ENCODE data around the gene ADCYAP1.
"Not testable (repeated sequence)": the region's sequence is repeated elsewhere in the genome, so short reads cannot be mapped to it uniquely, and the experiment has no call there.

Gene ADCYAP1

GRCh38 chr18:867257-867656 lies 37.4 kb upstream of the ADCYAP1 start:
- Histone ChIP-seq H2AFZ (ENCODE audit: low read length) (no peak overlapping the region), H3K27me3 (replicated peaks; ENCODE audit: insufficient read depth, low read length) (no peaks in the 10 kb centered on the region), H3K79me2 (ENCODE audit: low read length) (no peaks in the 10 kb centered on the region), H3K9me2 (replicated peaks; ENCODE audit: insufficient read depth, low read length) (no peaks in the 10 kb centered on the region), H3K4me2 (ENCODE audit: low read depth, low read length) (no peak overlapping the region), H3K9ac (ENCODE audit: low read length) (no peak overlapping the region), H3K4me1 (ENCODE audit: low read length) (no peaks in the 10 kb centered on the region), H3K36me3 (replicated peaks; ENCODE audit: insufficient read depth, low read length) (no peaks in the 10 kb centered on the region), H3K4me3 (ENCODE audit: low read length) (no peak overlapping the region), H3K27ac (ENCODE audit: low read length) (no peak overlapping the region), H3F3A (ENCODE audit: insufficient read depth, low read length) (no peaks in the 10 kb centered on the region), H3K9me3 (replicated peaks; ENCODE audit: insufficient read depth, low read length) (no peaks in the 10 kb centered on the region), H4K20me1 (ENCODE audit: insufficient read depth, low read length) (no peaks in the 10 kb centered on the region)
- no peak for TF ChIP-seq CTCF (IDR thresholded peaks at IDR 0.05; ENCODE audit: low read length)
- no peak for TF ChIP-seq EZH2 (optimal IDR thresholded peaks at IDR 0.05; ENCODE audit: low read depth, low read length)
- no peak for TF ChIP-seq EZH2phosphoT487 (IDR thresholded peaks at IDR 0.05; ENCODE audit: low read length)
- no peak for DNase-seq

- not testable (repeated sequence) for H3K4me1 ChIP-seq (ENCODE audit: low read length); H3K36me3 ChIP-seq (replicated peaks; ENCODE audit: insufficient read depth, low read length); H4K20me1 ChIP-seq (ENCODE audit: insufficient read depth, low read length); DNase-seq; H3K79me2 ChIP-seq (ENCODE audit: low read length); H3F3A ChIP-seq (ENCODE audit: insufficient read depth, low read length); H3K9me2 ChIP-seq (replicated peaks; ENCODE audit: insufficient read depth, low read length); H3K27me3 ChIP-seq (replicated peaks; ENCODE audit: insufficient read depth, low read length); H3K9me3 ChIP-seq (replicated peaks; ENCODE audit: insufficient read depth, low read length)
- peak overlapping the region; percentile 89 for H2AFZ ChIP-seq (ENCODE audit: low read length)
- peak overlapping the region; percentile 57; the same call in 1 of the 2 replicates for H3K27ac ChIP-seq (ENCODE audit: low read length)
- H3K9ac ChIP-seq (ENCODE audit: low read length), result peak overlapping the region; percentile 23; the same call in 1 of the 2 replicates
- peak overlapping the region; percentile 60; the same call in 1 of the 2 replicates for H3K4me2 ChIP-seq (ENCODE audit: low read depth, low read length)
- H3K4me3 ChIP-seq (ENCODE audit: low read length), result peak overlapping the region; percentile 44; the same call in 1 of the 2 replicates
Measured at GRCh38 chr18:873426-873825, 31.2 kb upstream of the ADCYAP1 start.

GRCh38 chr18:875912-876311 lies 28.8 kb upstream of the ADCYAP1 start:
- H3K27me3 ChIP-seq (replicated peaks; ENCODE audit: insufficient read depth, low read length), result no peaks in the 10 kb centered on the region
- H3K79me2 ChIP-seq (ENCODE audit: low read length), result no peaks in the 10 kb centered on the region
- no peak for TF ChIP-seq EZH2phosphoT487 (IDR thresholded peaks at IDR 0.05; ENCODE audit: low read length)
- no peak for DNase-seq
- no peak overlapping the region for H3K9ac ChIP-seq (ENCODE audit: low read length)
- H3K4me3 ChIP-seq (ENCODE audit: low read length), result no peak overlapping the region
- H3K9me3 ChIP-seq (replicated peaks; ENCODE audit: insufficient read depth, low read length), result no peaks in the 10 kb centered on the region
- no peaks in the 10 kb centered on the region for H3K9me2 ChIP-seq (replicated peaks; ENCODE audit: insufficient read depth, low read length)
- H4K20me1 ChIP-seq (ENCODE audit: insufficient read depth, low read length), result no peaks in the 10 kb centered on the region
- no peaks in the 10 kb centered on the region for H3F3A ChIP-seq (ENCODE audit: insufficient read depth, low read length)
- H3K4me2 ChIP-seq (ENCODE audit: low read depth, low read length), result no peak overlapping the region
- H3K36me3 ChIP-seq (replicated peaks; ENCODE audit: insufficient read depth, low read length), result no peaks in the 10 kb centered on the region
- no peak overlapping the region for H2AFZ ChIP-seq (ENCODE audit: low read length)
- no peaks in the 10 kb centered on the region for H3K4me1 ChIP-seq (ENCODE audit: low read length)
- H3K27ac ChIP-seq (ENCODE audit: low read length), result no peak overlapping the region

GRCh38 chr18:877238-877637 lies 27.4 kb upstream of the ADCYAP1 start:
- Histone ChIP-seq H3K4me2 (ENCODE audit: low read depth, low read length) (no peak overlapping the region), H3K4me3 (ENCODE audit: low read length) (no peak overlapping the region), H3K27ac (ENCODE audit: low read length) (no peak overlapping the region), H3F3A (ENCODE audit: insufficient read depth, low read length) (no peaks in the 10 kb centered on the region), H3K4me1 (ENCODE audit: low read length) (no peaks in the 10 kb centered on the region), H3K79me2 (ENCODE audit: low read length) (no peaks in the 10 kb centered on the region), H3K36me3 (replicated peaks; ENCODE audit: insufficient read depth, low read length) (no peaks in the 10 kb centered on the region), H3K9me2 (replicated peaks; ENCODE audit: insufficient read depth, low read length) (no peaks in the 10 kb centered on the region), H2AFZ (ENCODE audit: low read length) (no peak overlapping the region), H3K9ac (ENCODE audit: low read length) (no peak overlapping the region), H4K20me1 (ENCODE audit: insufficient read depth, low read length) (no peaks in the 10 kb centered on the region), H3K27me3 (replicated peaks; ENCODE audit: insufficient read depth, low read length) (no peaks in the 10 kb centered on the region), H3K9me3 (replicated peaks; ENCODE audit: insufficient read depth, low read length) (no peaks in the 10 kb centered on the region)
- DNase-seq, result no peak
- TF ChIP-seq EZH2phosphoT487 (IDR thresholded peaks at IDR 0.05; ENCODE audit: low read length), result no peak
- no peak for TF ChIP-seq CTCF (IDR thresholded peaks at IDR 0.05; ENCODE audit: low read length)
- no peak for TF ChIP-seq EZH2 (optimal IDR thresholded peaks at IDR 0.05; ENCODE audit: low read depth, low read length)
